ENCODE data around the gene OTUD1.

DNA sequence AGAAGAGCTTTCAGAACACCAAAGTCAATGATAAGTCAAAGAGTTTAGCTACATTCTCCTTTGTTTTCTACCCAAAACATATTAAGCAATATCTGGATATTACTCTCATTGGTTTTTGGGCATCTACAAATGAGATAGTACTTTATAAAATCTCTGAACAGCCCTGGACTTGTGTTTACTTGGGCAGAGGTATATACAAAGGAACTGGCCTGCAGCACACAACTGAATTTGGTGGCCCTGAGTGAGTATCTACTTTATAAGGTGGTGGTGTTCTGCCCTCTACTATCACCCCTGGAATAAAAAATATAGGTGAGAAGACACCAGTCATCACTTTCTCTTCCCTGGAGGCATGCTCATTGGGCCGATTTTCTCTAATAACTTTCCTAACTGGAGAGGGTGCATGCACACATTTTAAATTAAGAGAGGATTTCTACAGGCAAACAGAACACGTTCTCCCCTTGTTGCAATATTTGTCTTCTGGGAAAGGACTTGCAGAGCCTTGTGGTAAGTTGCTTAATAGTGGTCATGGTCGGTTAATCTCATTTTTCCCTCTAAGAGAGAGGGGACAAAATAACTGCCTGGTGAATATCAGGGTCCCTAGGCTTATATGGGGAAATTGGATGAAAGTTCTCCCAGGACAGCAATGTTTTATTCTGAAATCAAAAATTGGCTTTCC is 41.1 kb downstream of the OTUD1 start:
- TF ChIP-seq, protein P1, sequence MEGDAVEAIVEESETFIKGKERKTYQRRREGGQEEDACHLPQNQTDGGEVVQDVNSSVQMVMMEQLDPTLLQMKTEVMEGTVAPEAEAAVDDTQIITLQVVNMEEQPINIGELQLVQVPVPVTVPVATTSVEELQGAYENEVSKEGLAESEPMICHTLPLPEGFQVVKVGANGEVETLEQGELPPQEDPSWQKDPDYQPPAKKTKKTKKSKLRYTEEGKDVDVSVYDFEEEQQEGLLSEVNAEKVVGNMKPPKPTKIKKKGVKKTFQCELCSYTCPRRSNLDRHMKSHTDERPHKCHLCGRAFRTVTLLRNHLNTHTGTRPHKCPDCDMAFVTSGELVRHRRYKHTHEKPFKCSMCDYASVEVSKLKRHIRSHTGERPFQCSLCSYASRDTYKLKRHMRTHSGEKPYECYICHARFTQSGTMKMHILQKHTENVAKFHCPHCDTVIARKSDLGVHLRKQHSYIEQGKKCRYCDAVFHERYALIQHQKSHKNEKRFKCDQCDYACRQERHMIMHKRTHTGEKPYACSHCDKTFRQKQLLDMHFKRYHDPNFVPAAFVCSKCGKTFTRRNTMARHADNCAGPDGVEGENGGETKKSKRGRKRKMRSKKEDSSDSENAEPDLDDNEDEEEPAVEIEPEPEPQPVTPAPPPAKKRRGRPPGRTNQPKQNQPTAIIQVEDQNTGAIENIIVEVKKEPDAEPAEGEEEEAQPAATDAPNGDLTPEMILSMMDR (conservative IDR thresholded peaks at IDR 0.05; ENCODE audit: low read length) = no peak
- TF ChIP-seq EZH2phosphoT487 (IDR thresholded peaks at IDR 0.05; ENCODE audit: borderline replicate concordance, low read depth, low read length) = no peak
